SK-N-SH (cell line): ENCODE data around the gene ACVR2B. TPM values are rescaled to one million over a fixed set of nuclear protein-coding genes. Genes with fewer than 3 reads are reported as not detected.

Source experiments
- CTCF ChIA-PET: fragments of 300-600, 350-600 bp; formaldehyde crosslinking; extraction: SDS; loops from one replicate; lab custom pipeline; 2021; lab: Yijun Ruan, JAX
- POLR2A ChIA-PET: fragments of 350-600 bp; sonication (Branson Sonifier 250); formaldehyde crosslinking; extraction: SDS; loops from one replicate; lab custom pipeline; 2020; ENCODE audit warnings: antibody characterized with exemption, inconsistent platforms; lab: Yijun Ruan, JAX
- DNase-seq: peaks from one replicate; pipeline ENCODE4 v3.0.0; 2012
- H2AFZ ChIP-seq: fragments of 200-600 bp; sonication (generic); 2 replicates; pipeline ENCODE4 v1.8.1; 2016; ENCODE audit warnings: antibody characterized with exemption, mild to moderate bottlenecking, low read depth
- H3F3A ChIP-seq: fragments of 200-600 bp; sonication (generic); replicated peaks from 2 replicates; pipeline ENCODE3; 2016; ENCODE audit warnings: antibody characterized with exemption, mild to moderate bottlenecking; ENCODE audit not compliant: insufficient read depth
- H3K27ac ChIP-seq, 2 experiments: fragments of 200-500 bp in 1 of 2; fragments of 200-600 bp in 1 of 2; sonication (Bioruptor generic) in 1 of 2; sonication (generic), shearing (Covaris generic) in 1 of 2; 2 replicates each; pipeline versions ENCODE4 v1.5.1 to v1.6.1; 2014 to 2016; ENCODE audit warnings: low read depth in 2 of 2, inconsistent platforms in 1 of 2, low read length in 1 of 2, mild to moderate bottlenecking in 1 of 2, mixed read lengths in 1 of 2
- H3K27me3 ChIP-seq: fragments of 200-600 bp; sonication (generic), shearing (Covaris generic); 2 replicates; pipeline ENCODE4 v1.6.1; 2016; ENCODE audit warnings: mixed run types; ENCODE audit not compliant: insufficient read depth
- H3K36me3 ChIP-seq, 2 experiments: fragments of 200-500 bp in 1 of 2; fragments of 200-600 bp in 1 of 2; sonication (Bioruptor generic) in 1 of 2; sonication (generic) in 1 of 2; replicated peaks in 1 of 2; 2 replicates each; pipeline versions ENCODE3 to v1.5.1; 2014 to 2016; ENCODE audit warnings: low read length in 1 of 2, mild to moderate bottlenecking in 1 of 2; ENCODE audit not compliant: insufficient read depth in 2 of 2, control insufficient read depth in 1 of 2
- H3K4me1 ChIP-seq, 2 experiments: fragments of 200-500 bp in 1 of 2; fragments of 200-600 bp in 1 of 2; sonication (Bioruptor generic) in 1 of 2; sonication (generic), shearing (Covaris generic) in 1 of 2; 2 replicates each; pipeline versions ENCODE4 v1.5.1 to v1.6.1; 2014 to 2016; ENCODE audit warnings: low read depth in 1 of 2, low read length in 1 of 2, mixed run types in 1 of 2; ENCODE audit not compliant: insufficient read depth in 2 of 2, control insufficient read depth in 1 of 2
- H3K4me2 ChIP-seq: fragments of 200-600 bp; sonication (generic), shearing (Covaris generic); 2 replicates; pipeline ENCODE4 v1.6.1; 2017; ENCODE audit warnings: mixed run types
- H3K4me3 ChIP-seq, 2 experiments: fragments of 200-500 bp in 1 of 2; fragments of 200-600 bp in 1 of 2; sonication (Bioruptor generic) in 1 of 2; sonication (generic), shearing (Covaris generic) in 1 of 2; 2 replicates each; pipeline versions ENCODE4 v1.5.1 to v1.8.1; 2014 to 2016; ENCODE audit warnings: low read depth in 2 of 2, inconsistent platforms in 1 of 2, low read length in 1 of 2, mild to moderate bottlenecking in 1 of 2, mixed read lengths in 1 of 2, moderate library complexity in 1 of 2
- H3K79me2 ChIP-seq: fragments of 200-600 bp; sonication (generic); 2 replicates; pipeline ENCODE4 v1.8.1; 2017; ENCODE audit warnings: mild to moderate bottlenecking; ENCODE audit not compliant: insufficient read depth
- H3K9ac ChIP-seq: fragments of 200-600 bp; sonication (generic); 2 replicates; pipeline ENCODE4 v1.6.1; 2017; ENCODE audit warnings: mixed run types
- H3K9me2 ChIP-seq: fragments of 200-600 bp; sonication (generic); 2 replicates; pipeline ENCODE4 v1.6.1; 2017; ENCODE audit warnings: mixed run types
- H3K9me3 ChIP-seq: fragments of 200-600 bp; sonication (generic); 2 replicates; pipeline ENCODE4 v1.6.1; 2017; ENCODE audit warnings: mixed run types, mild to moderate bottlenecking, moderate library complexity
- H4K20me1 ChIP-seq: fragments of 200-600 bp; sonication (generic); 2 replicates; pipeline ENCODE4 v1.6.1; 2017; ENCODE audit warnings: mild to moderate bottlenecking, mixed run types; ENCODE audit not compliant: insufficient read depth
- CTCF ChIP-seq: fragments of 200-600 bp; sonication (generic); IDR thresholded peaks from 2 replicates; pipeline ENCODE4 v1.6.1; 2017; ENCODE audit warnings: antibody characterized with exemption, mild to moderate bottlenecking, moderate library complexity
- EZH2phosphoT487 ChIP-seq: fragments of 200-600 bp; sonication (generic); IDR thresholded peaks from 2 replicates; pipeline ENCODE4 v1.6.1; 2017; ENCODE audit warnings: low read depth, mixed run types, mild to moderate bottlenecking, antibody characterized with exemption, moderate library complexity, borderline replicate concordance
- FOSL2 ChIP-seq: IDR thresholded peaks from 2 replicates; pipeline ENCODE4 v1.4.0; 2012; ENCODE audit warnings: low read depth, mild to moderate bottlenecking, moderate library complexity, borderline replicate concordance
- FOXJ3 ChIP-seq: sonication (generic); formaldehyde crosslinking; IDR thresholded peaks from 2 replicates; pipeline ENCODE4 v1.5.1; 2020; ENCODE audit warnings: mild to moderate bottlenecking, missing genetic modification reagents
- GABPA ChIP-seq: IDR thresholded peaks from 2 replicates; pipeline ENCODE4 v1.4.0; 2012; ENCODE audit warnings: low read depth, mild to moderate bottlenecking
- GATA2 ChIP-seq: sonication (generic); formaldehyde crosslinking; IDR thresholded peaks from 2 replicates; pipeline ENCODE4 v1.5.0; 2020; ENCODE audit warnings: mild to moderate bottlenecking, missing genetic modification reagents
- IRF3 ChIP-seq: fragments of 150-350 bp; IDR thresholded peaks from 2 replicates; pipeline ENCODE4 v1.6.1; 2016; ENCODE audit warnings: mild to moderate bottlenecking, low read depth, low read length
- MXI1 ChIP-seq: IDR thresholded peaks from 2 replicates; pipeline ENCODE4 v1.6.1; 2012; ENCODE audit warnings: mild to moderate bottlenecking, low read depth, low read length, improper control_type of control experiment
- PBX3 ChIP-seq: IDR thresholded peaks from 2 replicates; pipeline ENCODE4; 2012
- RFX5 ChIP-seq: IDR thresholded peaks from 2 replicates; pipeline ENCODE4 v1.6.1; 2012; ENCODE audit warnings: mild to moderate bottlenecking, improper control_type of control experiment, low read length
- RXRA ChIP-seq: IDR thresholded peaks from 2 replicates; pipeline ENCODE4 v1.4.0; 2012; ENCODE audit warnings: low read depth, mild to moderate bottlenecking, borderline replicate concordance
- SMC3 ChIP-seq: IDR thresholded peaks from 2 replicates; pipeline ENCODE4 v1.6.1; 2012; ENCODE audit warnings: low read depth, low read length, improper control_type of control experiment
- TAF1 ChIP-seq: IDR thresholded peaks from 2 replicates; pipeline ENCODE4 v1.6.1; 2012; ENCODE audit warnings: low read depth, mild to moderate bottlenecking, low read length, moderate library complexity, borderline replicate concordance
- USF1 ChIP-seq: IDR thresholded peaks from 2 replicates; pipeline ENCODE4 v1.4.0; 2012; ENCODE audit warnings: low read depth, borderline replicate concordance
- USF2 ChIP-seq: fragments of 150-350 bp; IDR thresholded peaks from 2 replicates; pipeline ENCODE4 v1.6.1; 2017; ENCODE audit warnings: antibody characterized with exemption, low read length, low read depth, borderline replicate concordance
- YY1 ChIP-seq: IDR thresholded peaks from 2 replicates; pipeline ENCODE4 v1.4.0; 2012; ENCODE audit warnings: low read depth, mild to moderate bottlenecking
- ZBTB33 ChIP-seq: IDR thresholded peaks from 2 replicates; pipeline ENCODE4 v1.4.0; 2012; ENCODE audit warnings: low read depth, borderline replicate concordance
- WGBS: methylation state at CpG from one replicate; pipeline ENCODE4 v1.1.6; 2017; ENCODE audit warnings: low lambda C conversion rate; 5-methylcytosine and 5-hydroxymethylcytosine counted together
- polyA plus RNA-seq, 3 experiments: library from polyadenylated mRNA; depleted of rRNA; stranded (reverse); fragments of >200 nt; gene quantifications; 2 replicates each; pipeline ENCODE4 v1.2.3, GENCODE V29; 2012

Gene ACVR2B
- polyA plus RNA-seq, 1 of the 3 experiments (the other 2 are of a cell fraction): 1.4 TPM

GRCh38 chr3:38482951-38483350 lies 29.3 kb downstream of the ACVR2B start:
- Histone ChIP-seq H3K79me2 (no peaks in the 10 kb centered on the region), H3K4me2 (no peak overlapping the region), H3K9ac (no peak overlapping the region), H3K9me2 (no peaks in the 10 kb centered on the region), H3K9me3 (no peaks in the 10 kb centered on the region), H3K4me3 (no peak overlapping the region), H3K36me3 (peaks cover 9 to 48% of the 10 kb centered on the region in 2 experiments), H3K4me1 (no peaks in the 10 kb centered on the region; a peak in 1 of 4 replicates), H2AFZ (no peak overlapping the region), H3K27ac (no peak overlapping the region), H3F3A (no peaks in the 10 kb centered on the region), H4K20me1 (no peaks in the 10 kb centered on the region), H3K27me3 (no peaks in the 10 kb centered on the region)
- TF ChIP-seq TAF1 (no peak), FOXJ3 (no peak), FOSL2 (no peak), CTCF (no peak), USF2 (no peak), RXRA (no peak), SMC3 (no peak), ZBTB33 (no peak), USF1 (no peak), YY1 (no peak), EZH2phosphoT487 (no peak), IRF3 (no peak), GATA2 (CRISPR knock-in tag) (no peak), MXI1 (no peak), PBX3 (no peak), GABPA (no peak), RFX5 (no peak)
- no peak for DNase-seq
- 90% methylated on average over 10 of the region's 10 CpGs for WGBS
- CTCF ChIA-PET: interaction anchor here (1.2 to 7.7 kb wide), 3 partner anchors 13 to 137 kb away, joined by 3 to 146 read pairs (median 5); partner anchors contain the start of genes EXOG and XYLB
- POLR2A ChIA-PET: no interaction called here
